Measurements from ENCODE around the gene SLC6A19.

SLC6A19 gene

GRCh38 chr5:1165864-1166263 lies 35.5 kb upstream of the SLC6A19 start:
- DNase-seq (ENCODE audit: low read depth in 1 of 2, low spot score in 1 of 2), result no peak

- DNase-seq (ENCODE audit: low read depth in 1 of 2, low spot score in 1 of 2), result no peak
These were observed 35.0 kb upstream of the SLC6A19 start for GRCh38 chr5:1166370-1166769.

- DNase-seq (ENCODE audit: low read depth in 1 of 2, low spot score in 1 of 2), result no peak
These were observed 34.1 kb upstream of the SLC6A19 start for GRCh38 chr5:1167361-1167727.

- DNase-seq (ENCODE audit: low read depth in 1 of 2, low spot score in 1 of 2), result peak; percentile 26 to 30
These were observed 33.4 kb upstream of the SLC6A19 start for GRCh38 chr5:1167728-1168709.

- DNase-seq (ENCODE audit: low read depth in 1 of 2, low spot score in 1 of 2), result no peak
These were observed 32.6 kb upstream of the SLC6A19 start for GRCh38 chr5:1168796-1169195.

GRCh38 chr5:1169211-1170115 lies 31.9 kb upstream of the SLC6A19 start:
- no peak for DNase-seq (ENCODE audit: low read depth in 1 of 2, low spot score in 1 of 2)

GRCh38 chr5:1171340-1171941 lies 30.0 kb upstream of the SLC6A19 start:
- no peak for DNase-seq (ENCODE audit: low read depth in 1 of 2, low spot score in 1 of 2)

GRCh38 chr5:1172007-1172581 lies 29.3 kb upstream of the SLC6A19 start:
- no peak for DNase-seq (ENCODE audit: low read depth in 1 of 2, low spot score in 1 of 2)

- no peak for DNase-seq (ENCODE audit: low read depth in 1 of 2, low spot score in 1 of 2)
These were observed 28.6 kb upstream of the SLC6A19 start for GRCh38 chr5:1172670-1173404.

GRCh38 chr5:1173485-1174070 lies 27.8 kb upstream of the SLC6A19 start:
- DNase-seq (ENCODE audit: low read depth in 1 of 2, low spot score in 1 of 2), result no peak

GRCh38 chr5:1174122-1174936 lies 27.1 kb upstream of the SLC6A19 start:
- DNase-seq (ENCODE audit: low read depth in 1 of 2, low spot score in 1 of 2), result no peak

- no peak for DNase-seq (ENCODE audit: low read depth in 1 of 2, low spot score in 1 of 2)
These were observed 26.4 kb upstream of the SLC6A19 start for GRCh38 chr5:1175015-1175414.

- DNase-seq (ENCODE audit: low read depth in 1 of 2, low spot score in 1 of 2), result no peak
These were observed 25.5 kb upstream of the SLC6A19 start for GRCh38 chr5:1175801-1176472.

GRCh38 chr5:1176473-1177391 lies 24.7 kb upstream of the SLC6A19 start:
- no peak for DNase-seq (ENCODE audit: low read depth in 1 of 2, low spot score in 1 of 2)

- DNase-seq (ENCODE audit: low read depth in 1 of 2, low spot score in 1 of 2), result no peak
These were observed 23.4 kb upstream of the SLC6A19 start for GRCh38 chr5:1177826-1178528.

- no peak for DNase-seq (ENCODE audit: low read depth in 1 of 2, low spot score in 1 of 2)
These were observed 22.6 kb upstream of the SLC6A19 start for GRCh38 chr5:1178529-1179382.
